Activated naive CD4-positive, alpha-beta T cell treated with anti-CD3 and anti-CD28 coated beads, Interleukin-2, amount 50 U/mL, for 72 hours (primary cell): ENCODE results near the gene NOBOX. TPM values are rescaled to one million over a fixed set of nuclear protein-coding genes. Genes with fewer than 3 reads are reported as not detected.
"Not testable (repeated sequence)": the region's sequence is repeated elsewhere in the genome, so short reads cannot be mapped to it uniquely, and the experiment has no call there.

Experiments
- ATAC-seq, 2 donors: fragments of 150-1000 bp; cut with Tn5 transposase; 2 replicates each; pipeline ENCODE4 v1.10.0; 2021; ENCODE audit warnings: mild to moderate bottlenecking in 2 of 2, moderate library complexity in 2 of 2
- DNase-seq, 2 donors: peaks; one replicate each; pipeline ENCODE4 v3.0.0; 2021 to 2022; ENCODE audit warnings: low spot score in 2 of 2
- H3K27ac Mint-ChIP-seq, 2 donors: one replicate each; pipeline ENCODE4 v1.8.0; 2022; ENCODE audit warnings: mild to moderate bottlenecking in 2 of 2, mixed read lengths in 2 of 2
- H3K36me3 Mint-ChIP-seq, 2 donors: one replicate each; pipeline ENCODE4 v1.8.0; 2022; ENCODE audit warnings: mixed read lengths in 2 of 2
- H3K9me3 Mint-ChIP-seq, 2 donors: one replicate each; pipeline ENCODE4 v1.8.0; 2022; ENCODE audit warnings: mixed read lengths in 2 of 2
- total RNA-seq, 2 donors: library from RNA; stranded (reverse); gene quantifications; one replicate each; pipeline ENCODE4 v1.2.3, GENCODE V29; 2022

Gene NOBOX
- total RNA-seq, 2 donors from 2014 or later = not detected

DNA sequence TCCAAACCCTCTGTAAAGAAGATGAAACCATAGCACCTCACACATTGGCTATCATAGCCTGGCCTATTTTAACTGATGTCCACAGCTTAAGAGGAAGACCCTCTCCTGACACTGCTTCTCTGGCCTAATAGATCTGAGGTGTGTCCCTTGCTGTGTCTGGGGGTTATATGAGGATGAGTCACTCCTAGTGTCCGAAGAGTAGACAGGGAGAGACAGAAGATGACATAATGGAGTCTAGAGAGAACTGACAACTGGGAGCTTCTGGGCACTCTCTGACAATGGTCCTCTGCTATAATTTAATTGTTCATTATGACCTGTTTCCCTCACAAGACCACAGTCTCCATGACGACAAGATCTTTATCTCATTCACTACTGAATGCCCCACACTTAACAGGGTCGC lies 41.4 kb downstream of the NOBOX start:
- ATAC-seq = peak; percentile 17 to 34
- DNase-seq, H3K36me3 Mint-ChIP-seq, H3K9me3 Mint-ChIP-seq, H3K27ac Mint-ChIP-seq: not testable (repeated sequence)

DNA sequence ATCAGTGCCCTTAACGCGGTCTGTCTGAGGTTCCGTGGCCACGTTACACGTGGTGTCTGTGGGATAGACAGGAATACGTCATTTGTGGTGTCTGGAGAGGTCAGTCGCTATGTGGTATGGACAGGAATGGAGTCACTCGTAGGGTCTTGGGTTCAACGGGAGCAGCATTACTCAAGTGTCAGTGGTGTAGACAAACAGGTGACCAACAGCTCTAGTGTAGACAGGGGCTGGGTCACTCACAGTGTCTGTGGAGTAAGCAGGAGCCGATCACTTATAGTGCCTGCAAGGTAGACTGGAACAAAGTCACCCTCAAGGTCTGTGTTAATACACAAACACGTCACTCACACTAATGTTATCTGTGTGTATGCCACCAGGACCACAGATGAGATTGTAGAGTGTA lies 46.6 kb downstream of the NOBOX start:
- H3K9me3 Mint-ChIP-seq, H3K36me3 Mint-ChIP-seq, H3K27ac Mint-ChIP-seq, DNase-seq: not testable (repeated sequence)
- peak in 1 of 2 donors; percentile 14 for ATAC-seq

DNA sequence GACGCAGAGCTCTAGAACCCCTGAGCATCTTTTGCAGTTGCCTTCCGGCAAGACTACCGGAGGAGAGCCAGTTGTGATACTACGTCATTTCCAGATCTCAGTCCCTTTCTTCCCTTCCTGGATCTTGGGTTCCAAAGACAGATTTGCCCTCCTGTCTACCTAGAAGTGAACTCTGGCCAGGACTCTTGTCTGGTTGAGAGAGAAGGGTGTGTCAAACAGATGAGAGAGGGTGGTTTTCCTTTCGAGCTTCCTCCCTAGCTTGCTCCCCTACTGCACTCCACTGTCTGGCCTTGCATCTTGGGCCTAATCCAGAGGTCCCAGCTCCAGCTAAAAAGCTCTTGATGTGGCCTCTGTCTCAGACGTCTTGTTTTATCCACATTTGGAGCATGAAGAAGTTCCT lies 47.3 kb downstream of the NOBOX start:
- H3K36me3 Mint-ChIP-seq, H3K27ac Mint-ChIP-seq, DNase-seq, ATAC-seq, H3K9me3 Mint-ChIP-seq: not testable (repeated sequence)

DNA sequence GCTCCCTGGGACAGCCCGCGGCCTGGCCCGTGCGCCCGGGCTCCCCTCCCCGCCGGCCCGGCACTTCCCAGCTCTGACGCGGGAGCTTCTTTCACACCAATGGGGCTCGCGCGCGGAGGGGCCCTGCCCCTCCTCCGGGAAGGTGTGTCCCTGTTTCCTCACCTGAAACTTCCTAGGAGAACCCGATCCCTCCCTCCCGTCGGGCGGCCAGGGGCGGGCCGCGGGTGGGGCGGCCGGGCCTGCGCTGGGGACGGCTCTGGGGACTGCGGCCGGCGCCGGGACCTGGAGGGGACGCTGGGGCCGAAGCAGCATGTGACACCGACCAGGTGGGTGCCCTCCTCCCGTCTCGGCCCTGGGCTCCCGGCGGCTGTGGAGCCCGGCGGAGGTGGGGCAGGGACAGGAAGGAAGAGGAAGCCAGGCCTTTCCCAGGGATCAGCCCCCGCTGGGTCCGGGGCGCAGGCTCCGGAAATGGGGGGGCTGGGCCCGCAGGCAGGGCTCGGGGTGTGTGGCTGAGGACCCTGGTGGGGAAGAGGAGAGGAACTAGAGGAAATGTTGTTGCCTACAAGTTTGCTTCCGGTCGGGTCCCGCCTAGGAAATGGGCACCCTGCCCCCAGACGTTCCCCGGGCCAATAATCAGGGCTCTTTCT lies 48.2 kb downstream of the NOBOX start, which contains the start of gene ARHGEF5:
Gene ARHGEF5 (plus strand): TSS at position 227 of the 647 bp plus-strand sequence. CDS start 7,268 bp downstream, outside the sequence.
- not testable (repeated sequence) for H3K9me3 Mint-ChIP-seq, DNase-seq, H3K36me3 Mint-ChIP-seq
- peak within 1 kb of the TSS; percentile 44 to 87 for H3K27ac Mint-ChIP-seq
- peak; percentile 85 for ATAC-seq

DNA sequence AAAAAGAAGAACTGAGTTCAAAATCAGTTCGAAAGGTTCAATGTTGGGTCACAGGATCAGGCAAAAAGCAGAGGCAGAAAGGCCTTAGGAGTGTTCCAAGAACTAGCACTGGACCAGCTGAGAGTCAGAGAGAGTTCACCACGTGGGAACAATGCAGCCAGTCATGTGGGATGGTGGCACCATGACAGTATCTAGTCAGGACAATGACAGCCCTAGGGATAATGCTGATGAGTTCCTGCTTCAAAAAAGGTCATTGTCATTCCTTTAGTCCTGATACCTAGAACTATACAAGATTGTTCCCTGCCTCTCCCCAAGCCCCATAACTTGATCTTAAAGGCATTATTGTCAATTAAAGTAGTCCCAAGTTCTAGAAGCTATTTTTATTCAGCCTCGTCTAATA lies 51.8 kb downstream of the NOBOX start:
- H3K9me3 Mint-ChIP-seq, H3K36me3 Mint-ChIP-seq, H3K27ac Mint-ChIP-seq, DNase-seq, ATAC-seq: not testable (repeated sequence)

DNA sequence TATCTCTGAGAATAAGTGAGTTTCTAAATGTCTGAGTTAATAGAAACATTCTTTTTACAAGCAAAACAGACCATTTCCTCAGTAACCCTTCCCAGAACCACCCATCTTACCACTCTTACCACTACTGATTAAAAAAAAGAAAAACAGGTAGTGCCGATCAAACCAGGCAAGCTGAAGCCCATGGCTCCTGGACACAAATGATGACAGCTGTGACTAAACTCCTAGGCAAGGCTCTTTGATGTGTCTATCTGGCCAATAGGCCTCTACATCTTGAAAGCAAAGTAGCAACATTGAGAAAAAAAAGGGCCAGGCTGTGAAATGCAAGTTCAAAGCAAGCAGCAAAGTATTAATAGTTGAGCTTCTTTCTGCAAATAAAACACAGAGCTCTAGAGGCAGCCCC lies 54.9 kb downstream of the NOBOX start:
- not testable (repeated sequence) for H3K9me3 Mint-ChIP-seq, DNase-seq, H3K27ac Mint-ChIP-seq, H3K36me3 Mint-ChIP-seq
- peak; percentile 89 to 93 for ATAC-seq

Other genes starting within 250 kb of the NOBOX start
- gene CTAGE4, start 220.2 kb downstream of the NOBOX start, total RNA-seq = under 1 TPM in 1 of 2 donors, not detected in 1; 0.93 TPM
- gene ARHGEF35, start 207.9 kb downstream of the NOBOX start, total RNA-seq = 1 to 10 TPM in 1 of 2 donors, under 1 TPM in 1; 0.19 to 4.6 TPM
- not detected for gene OR2A42, start 164.1 kb downstream of the NOBOX start, total RNA-seq
- gene OR2A7, start 138.9 kb downstream of the NOBOX start, total RNA-seq = 1 to 10 TPM; 1.6 to 2.6 TPM
- 1 to 10 TPM; 1.4 to 1.8 TPM for gene CTAGE8, start 134.4 kb downstream of the NOBOX start, total RNA-seq
- not detected for gene OR2A1, start 91.3 kb downstream of the NOBOX start, total RNA-seq
- gene ARHGEF5, start 48.3 kb downstream of the NOBOX start, total RNA-seq = 10 to 100 TPM; 11.4 to 13.3 TPM